H1 (cell line): Measurements from ENCODE around the gene SPN. TPM values are rescaled to one million over a fixed set of nuclear protein-coding genes. Genes with fewer than 3 reads are reported as not detected.

Experiments
- ASH2L ChIP-seq: fragments of 200-600, 300-600 bp; sonication (generic); IDR thresholded peaks from one replicate; pipeline ENCODE4 v1.7.1; 2017; ENCODE audit warnings: low read length
- ATF3 ChIP-seq: IDR thresholded peaks from 2 replicates; pipeline ENCODE4 v1.6.1; 2011; ENCODE audit warnings: low read depth, mild to moderate bottlenecking, low read length; ENCODE audit not compliant: insufficient read depth
- BCL11A ChIP-seq, 2 experiments: IDR thresholded peaks; one replicate each; pipeline ENCODE4 v1.6.1; 2011; ENCODE audit warnings: low read depth in 2 of 2, low read length in 2 of 2, mild to moderate bottlenecking in 2 of 2
- CEBPB ChIP-seq: IDR thresholded peaks from 2 replicates; pipeline ENCODE4 v1.6.1; 2012; ENCODE audit warnings: low read depth, low read length
- CREB1 ChIP-seq: IDR thresholded peaks from 2 replicates; pipeline ENCODE4 v1.6.1; 2012; ENCODE audit warnings: inconsistent platforms
- CTBP2 ChIP-seq: IDR thresholded peaks from 2 replicates; pipeline ENCODE4 v1.7.0; 2011; ENCODE audit warnings: borderline replicate concordance, mild to moderate bottlenecking, moderate library complexity, mixed read lengths, low read length; ENCODE audit not compliant: insufficient read depth, insufficient read length
- CTCF ChIP-seq, 3 experiments: IDR thresholded peaks; 1 replicate in 2 of 3; 2 replicates in 1 of 3; pipeline versions ENCODE4 v1.5.1 to v1.6.1; 2011; ENCODE audit warnings: low read length in 3 of 3, mild to moderate bottlenecking in 3 of 3, inconsistent platforms in 2 of 3, low read depth in 1 of 3, moderate library complexity in 1 of 3; ENCODE audit not compliant: insufficient read depth in 1 of 3; ENCODE audit errors: control extremely low read depth in 1 of 3
- FOSL1 ChIP-seq: IDR thresholded peaks from 2 replicates; pipeline ENCODE4 v1.6.1; 2011; ENCODE audit warnings: mild to moderate bottlenecking, low read depth, low read length, moderate library complexity; ENCODE audit not compliant: insufficient read depth
- GABPA ChIP-seq: IDR thresholded peaks from 2 replicates; pipeline ENCODE4 v1.6.1; 2011; ENCODE audit warnings: mild to moderate bottlenecking, low read length, moderate library complexity, borderline replicate concordance; ENCODE audit not compliant: insufficient read depth
- HDAC6 ChIP-seq: IDR thresholded peaks from one replicate; pipeline ENCODE4 v1.7.1; 2012; ENCODE audit warnings: low read depth, mild to moderate bottlenecking, inconsistent platforms, low read length, moderate library complexity
- KDM4A ChIP-seq: IDR thresholded peaks from one replicate; pipeline ENCODE4 v1.7.1; 2012; ENCODE audit warnings: low read depth, mild to moderate bottlenecking, moderate library complexity, low read length, inconsistent platforms; ENCODE audit not compliant: severe bottlenecking
- RFX5 ChIP-seq: IDR thresholded peaks from 2 replicates; pipeline ENCODE4 v1.6.1; 2011; ENCODE audit warnings: low read depth, low read length, improper control_type of control experiment, borderline replicate concordance
- RNF2 ChIP-seq: fragments of 200-900, 300-1000 bp; sonication (generic); IDR thresholded peaks from 2 replicates; pipeline ENCODE4 v1.7.1; 2016; ENCODE audit warnings: borderline replicate concordance, low read depth, mild to moderate bottlenecking, antibody characterized with exemption, low read length; ENCODE audit not compliant: poor library complexity, severe bottlenecking; ENCODE audit errors: missing control alignments
- RXRA ChIP-seq: IDR thresholded peaks from 2 replicates; pipeline ENCODE4 v1.6.1; 2011; ENCODE audit warnings: low read depth, mild to moderate bottlenecking, low read length, moderate library complexity; ENCODE audit not compliant: insufficient read depth
- SIN3A ChIP-seq, 2 experiments: IDR thresholded peaks in 1 of 2; conservative IDR thresholded peaks in 1 of 2; 2 replicates each; pipeline ENCODE4 v1.6.1; 2011 to 2012; ENCODE audit warnings: low read length in 2 of 2, improper control_type of control experiment in 1 of 2, low read depth in 1 of 2, mild to moderate bottlenecking in 1 of 2
- SIX5 ChIP-seq: IDR thresholded peaks from 2 replicates; pipeline ENCODE4 v1.6.1; 2011; ENCODE audit warnings: mild to moderate bottlenecking, low read depth, low read length
- SP1 ChIP-seq: IDR thresholded peaks from 2 replicates; pipeline ENCODE4 v1.6.1; 2011; ENCODE audit warnings: low read depth, low read length
- SUZ12 ChIP-seq: fragments of 200-600 bp; sonication (generic); IDR thresholded peaks from 2 replicates; pipeline ENCODE4 v1.6.1; 2012; ENCODE audit warnings: mild to moderate bottlenecking, inconsistent platforms, low read length, moderate library complexity, mixed read lengths
- TBP ChIP-seq: IDR thresholded peaks from 2 replicates; pipeline ENCODE4 v1.6.1; 2011; ENCODE audit warnings: low read depth, low read length, improper control_type of control experiment
- polyA plus RNA-seq, 7 experiments: library from polyadenylated mRNA; depleted of rRNA in 3 of 7; stranded (reverse) in 5 of 7; unstranded in 2 of 7; fragments of >200 nt in 5 of 7; fragments of 200-250 nt in 2 of 7; gene quantifications; 1 replicate in 5 of 7; 2 replicates in 1 of 7; 4 replicates in 1 of 7; pipeline versions ENCODE4 v1.2.1 to v1.2.3, GENCODE V29; 2011 to 2013; ENCODE audit warnings: missing spikeins in 2 of 7, mixed read lengths in 2 of 7
- total RNA-seq: library from RNA; stranded (reverse); fragmentation: NEBNext Ultra II Directional; extraction: Animal tissue kit (Norgen Biotek cat#: 25700); gene quantifications from 2 replicates; pipeline ENCODE4 v1.2.1, GENCODE V29; 2021

SPN gene
- total and polyA plus RNA-seq, 2 of the 8 experiments (the other 6 are each of a cell fraction or from before 2014, with no cell fraction given): 1.5 to 1.8 TPM

- TF ChIP-seq RFX5 (no peak), FOSL1 (no peak), RNF2 (no peak), CTBP2 (no peak), TBP (peak; percentile 74), CTCF (IDR thresholded peaks at IDR 0.05; ENCODE audit: control extremely low read depth in 1 of 3, insufficient read depth in 1 of 3, low read depth in 1 of 3, low read length in 3 of 3) (peak in 2 of 3 experiments; percentile 46 to 64; a peak in 3 of 4 replicates), HDAC6 (no peak), SP1 (0 out of 2 replicates have a peak, but pooled peaks have one; percentile 11), CEBPB (no peak), SUZ12 (no peak), GABPA (no peak), KDM4A (no peak), SIX5 (no peak), ASH2L (peak; percentile 50), RXRA (no peak), SIN3A (conservative IDR thresholded peaks at IDR 0.05 in 1 of 2, IDR thresholded peaks at IDR 0.05 in 1 of 2; ENCODE audit: low read depth in 1 of 2, low read length in 2 of 2) (peak; percentile 78 to 89; a peak in 2 of 4 replicates), CREB1 (no peak; the same call in 1 of the 2 replicates), ATF3 (peak; percentile 64), BCL11A (IDR thresholded peaks at IDR 0.05; ENCODE audit: low read depth in 2 of 2, low read length in 2 of 2) (no peak)
Measured at GRCh38 chr16:29710227-29711219, 47.5 kb downstream of the SPN start (continued).
